IPS DF 4.7 (cell line): ENCODE measurements around the gene ACHE.
"Not testable (repeated sequence)": the region's sequence is repeated elsewhere in the genome, so short reads cannot be mapped to it uniquely, and the experiment has no call there.

Experiments used
- DNase-seq: peaks from one replicate; pipeline ENCODE4 v3.0.0-alpha.2; 2013; ENCODE audit warnings: low spot score; ENCODE audit errors: extremely low read depth

ACHE gene

GRCh38 chr7:100895701-100895955, at the start of gene ACHE:
Gene ACHE (minus strand): TSS chr7:100895888. CDS start chr7:100894232, 1,656 bp downstream.
- no peak for DNase-seq

- DNase-seq = no peak
Observed at GRCh38 chr7:100944138-100944537, 48.5 kb upstream of the ACHE start.

GRCh38 chr7:100943693-100944092, 48.0 kb upstream of the ACHE start:
- DNase-seq = no peak

- DNase-seq = no peak
Observed at GRCh38 chr7:100942045-100942774, 46.5 kb upstream of the ACHE start.

GRCh38 chr7:100936167-100936566, 40.5 kb upstream of the ACHE start:
- not testable (repeated sequence) for DNase-seq

- not testable (repeated sequence) for DNase-seq
Observed at GRCh38 chr7:100935381-100935780, 39.7 kb upstream of the ACHE start.

GRCh38 chr7:100933734-100934133, 38.0 kb upstream of the ACHE start:
- DNase-seq = no peak

- DNase-seq = no peak
Observed at GRCh38 chr7:100929808-100930174, 34.1 kb upstream of the ACHE start.

- not testable (repeated sequence) for DNase-seq
Observed at GRCh38 chr7:100923616-100924015, 27.9 kb upstream of the ACHE start.

GRCh38 chr7:100921039-100921438, 25.4 kb upstream of the ACHE start:
- DNase-seq = no peak

GRCh38 chr7:100919779-100920437, 24.2 kb upstream of the ACHE start:
- DNase-seq = not testable (repeated sequence)

GRCh38 chr7:100919335-100919734, 23.6 kb upstream of the ACHE start:
- not testable (repeated sequence) for DNase-seq

GRCh38 chr7:100914879-100915447, 19.3 kb upstream of the ACHE start:
- no peak for DNase-seq

- no peak for DNase-seq
Observed at GRCh38 chr7:100914208-100914878, 18.7 kb upstream of the ACHE start.

- no peak for DNase-seq
Observed at GRCh38 chr7:100911484-100911883, 15.8 kb upstream of the ACHE start.

GRCh38 chr7:100910443-100910842, 14.8 kb upstream of the ACHE start:
- DNase-seq = not testable (repeated sequence)

GRCh38 chr7:100908512-100908911, 12.8 kb upstream of the ACHE start:
- no peak for DNase-seq

GRCh38 chr7:100902638-100903037, 7.0 kb upstream of the ACHE start:
- DNase-seq = no peak

- DNase-seq = no peak
Observed at GRCh38 chr7:100901921-100902332, 6.2 kb upstream of the ACHE start.

- no peak for DNase-seq
Observed at GRCh38 chr7:100900978-100901377, 5.3 kb upstream of the ACHE start.

GRCh38 chr7:100899432-100899831, 3.7 kb upstream of the ACHE start:
- DNase-seq = no peak

- DNase-seq = no peak
Observed at GRCh38 chr7:100897772-100898454, 2.2 kb upstream of the ACHE start.
